ENCODE data around the gene NEAT1. TPM values are rescaled to one million over a fixed set of nuclear protein-coding genes. Genes with fewer than 3 reads are reported as not detected.

NEAT1 gene
- total RNA-seq, 1 donor from 2014 or later, result 114 TPM

DNA sequence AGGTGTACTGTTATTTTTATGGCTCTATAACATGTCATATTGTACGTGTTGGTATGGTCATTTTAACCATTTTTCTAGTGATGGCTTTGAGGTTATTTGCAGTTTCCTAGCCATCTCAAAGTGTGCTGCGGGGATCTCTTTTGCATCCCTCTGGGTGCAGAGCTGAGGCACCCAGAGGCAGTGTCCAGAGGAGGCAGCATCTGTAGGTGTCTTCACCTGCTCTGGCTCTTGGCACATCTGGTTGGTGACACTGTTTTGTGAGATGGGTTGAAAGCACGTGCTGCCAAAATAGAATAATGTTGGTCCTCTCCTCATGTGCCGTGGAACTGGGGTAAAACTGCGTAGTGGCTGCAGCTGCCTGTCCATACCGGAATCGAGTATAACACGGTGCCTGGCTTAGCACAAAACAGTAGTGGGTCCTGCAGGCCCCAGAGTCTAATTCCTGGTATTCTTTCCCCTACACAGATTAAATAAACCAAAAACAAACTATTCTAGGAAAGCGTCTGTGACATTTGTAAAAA is 12.9 kb downstream of the NEAT1 start:
- TF ChIP-seq, protein P1, sequence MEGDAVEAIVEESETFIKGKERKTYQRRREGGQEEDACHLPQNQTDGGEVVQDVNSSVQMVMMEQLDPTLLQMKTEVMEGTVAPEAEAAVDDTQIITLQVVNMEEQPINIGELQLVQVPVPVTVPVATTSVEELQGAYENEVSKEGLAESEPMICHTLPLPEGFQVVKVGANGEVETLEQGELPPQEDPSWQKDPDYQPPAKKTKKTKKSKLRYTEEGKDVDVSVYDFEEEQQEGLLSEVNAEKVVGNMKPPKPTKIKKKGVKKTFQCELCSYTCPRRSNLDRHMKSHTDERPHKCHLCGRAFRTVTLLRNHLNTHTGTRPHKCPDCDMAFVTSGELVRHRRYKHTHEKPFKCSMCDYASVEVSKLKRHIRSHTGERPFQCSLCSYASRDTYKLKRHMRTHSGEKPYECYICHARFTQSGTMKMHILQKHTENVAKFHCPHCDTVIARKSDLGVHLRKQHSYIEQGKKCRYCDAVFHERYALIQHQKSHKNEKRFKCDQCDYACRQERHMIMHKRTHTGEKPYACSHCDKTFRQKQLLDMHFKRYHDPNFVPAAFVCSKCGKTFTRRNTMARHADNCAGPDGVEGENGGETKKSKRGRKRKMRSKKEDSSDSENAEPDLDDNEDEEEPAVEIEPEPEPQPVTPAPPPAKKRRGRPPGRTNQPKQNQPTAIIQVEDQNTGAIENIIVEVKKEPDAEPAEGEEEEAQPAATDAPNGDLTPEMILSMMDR (IDR thresholded peaks at IDR 0.05; ENCODE audit: insufficient read depth, low read length, severe bottlenecking), result no peak
- Histone ChIP-seq H3K36me3 (ENCODE audit: control insufficient read depth, insufficient read depth, low read length) (peaks cover 17% of the 10 kb centered on the region), H3K4me3 (ENCODE audit: low read depth, low read length) (no peak overlapping the region), H3K27me3 (ENCODE audit: control insufficient read depth, insufficient read depth, low read length) (no peaks in the 10 kb centered on the region)
- DNase-seq (ENCODE audit: low read depth) (peak; percentile 15), FAIRE-seq (no peak)

DNA sequence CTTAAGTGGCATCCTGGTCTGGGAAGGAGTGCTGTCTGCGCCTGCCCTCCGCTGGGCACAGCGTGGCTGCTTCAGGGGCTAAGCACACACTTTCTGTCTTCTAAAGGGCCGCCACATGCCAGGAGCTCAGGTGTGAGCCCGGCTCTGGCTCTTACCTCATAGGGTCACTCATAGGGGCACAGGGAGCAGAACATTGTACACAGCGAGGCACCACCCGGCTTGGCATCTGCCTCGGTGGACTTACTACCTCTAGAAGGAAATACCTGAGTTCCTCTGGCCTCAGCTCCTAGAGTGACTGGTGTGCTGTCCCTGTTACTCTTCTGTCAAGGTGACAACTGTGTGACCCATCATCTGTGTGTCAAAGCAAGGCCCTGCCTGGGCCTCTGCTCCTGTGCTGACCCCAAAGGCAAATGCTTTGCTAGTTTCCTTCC is 13.4 kb downstream of the NEAT1 start:
- Histone ChIP-seq H3K36me3 (ENCODE audit: control insufficient read depth, insufficient read depth, low read length) (peaks cover 17% of the 10 kb centered on the region), H3K4me3 (ENCODE audit: low read depth, low read length) (no peak overlapping the region), H3K27me3 (ENCODE audit: control insufficient read depth, insufficient read depth, low read length) (no peaks in the 10 kb centered on the region)
- FAIRE-seq, result no peak
- TF ChIP-seq, protein P1 (IDR thresholded peaks at IDR 0.05; ENCODE audit: insufficient read depth, low read length, severe bottlenecking), result no peak
- no peak for DNase-seq (ENCODE audit: low read depth)

DNA sequence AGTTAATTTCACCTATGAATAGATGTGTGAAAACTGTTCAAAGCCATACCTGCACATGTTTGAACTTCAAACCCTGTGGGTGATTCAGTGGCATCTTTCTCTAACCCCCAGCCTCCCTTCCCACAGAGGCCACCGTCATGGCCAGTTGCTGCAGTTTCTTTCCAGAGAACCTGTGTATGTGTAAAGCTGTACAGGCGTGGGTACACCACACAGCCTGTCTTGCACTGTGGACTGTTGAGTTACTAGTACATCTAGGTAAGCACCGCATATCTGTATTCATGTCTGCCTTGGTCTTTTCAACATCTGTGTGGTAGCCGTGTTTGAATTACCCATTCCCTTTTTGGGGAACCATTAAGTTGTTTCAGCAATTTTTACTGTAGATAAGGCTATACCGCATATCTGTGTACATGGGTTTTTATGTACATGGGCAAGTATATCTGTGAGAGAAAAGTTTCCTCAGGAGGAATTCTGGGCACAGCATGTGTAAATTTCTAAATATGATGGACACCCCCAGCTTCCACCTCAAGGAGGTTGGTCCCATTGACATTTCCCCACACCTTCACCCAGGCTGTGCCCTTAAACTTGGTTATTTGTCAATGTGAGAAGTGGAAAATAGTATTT is 13.9 kb downstream of the NEAT1 start:
- Histone ChIP-seq H3K4me3 (ENCODE audit: low read depth, low read length) (no peak overlapping the region), H3K36me3 (ENCODE audit: control insufficient read depth, insufficient read depth, low read length) (peaks cover 18% of the 10 kb centered on the region), H3K27me3 (ENCODE audit: control insufficient read depth, insufficient read depth, low read length) (no peaks in the 10 kb centered on the region)
- TF ChIP-seq, protein P1 (IDR thresholded peaks at IDR 0.05; ENCODE audit: insufficient read depth, low read length, severe bottlenecking), result no peak
- FAIRE-seq (no peak), DNase-seq (ENCODE audit: low read depth) (peak; percentile 34)

DNA sequence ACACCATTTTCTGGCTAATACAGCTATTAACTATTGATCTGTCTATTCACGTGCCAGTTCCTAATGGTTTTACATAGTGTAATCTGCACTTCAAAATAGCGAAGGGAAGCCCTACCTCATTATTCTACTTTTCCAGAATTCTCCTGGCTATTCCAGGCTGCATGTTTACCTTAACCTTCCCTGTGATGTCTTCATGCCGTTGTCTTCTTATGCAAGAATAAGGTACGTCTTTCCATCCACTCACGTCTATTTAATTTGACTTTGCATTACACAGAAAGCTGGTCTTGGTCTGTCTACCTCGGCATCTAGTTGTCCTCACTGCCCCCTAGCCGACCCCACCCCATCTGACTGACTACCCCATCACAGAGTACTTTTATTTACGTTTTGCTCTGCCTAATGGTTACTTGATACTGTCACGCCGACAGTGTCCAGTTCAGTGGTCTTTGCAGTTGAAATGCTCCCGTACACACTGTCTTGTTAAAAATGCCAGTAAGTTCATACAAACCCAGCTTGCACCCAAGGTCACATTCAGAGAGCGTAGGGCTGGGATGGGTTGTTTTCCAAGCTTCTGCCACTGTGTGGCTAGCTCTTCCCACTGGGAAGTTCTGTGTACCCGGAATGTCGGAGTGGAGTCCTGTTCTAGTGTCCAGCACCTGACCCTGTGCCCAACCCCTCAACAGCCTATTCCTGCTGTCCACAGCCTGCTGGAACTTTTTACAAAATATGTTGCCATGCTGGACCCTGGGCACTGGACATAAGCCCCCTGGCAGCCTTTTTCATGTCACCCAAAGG is 15.0 kb downstream of the NEAT1 start:
- no peak for FAIRE-seq
- Histone ChIP-seq H3K27me3 (ENCODE audit: control insufficient read depth, insufficient read depth, low read length) (no peaks in the 10 kb centered on the region), H3K4me3 (ENCODE audit: low read depth, low read length) (no peak overlapping the region), H3K36me3 (ENCODE audit: control insufficient read depth, insufficient read depth, low read length) (peaks cover 24% of the 10 kb centered on the region)
- TF ChIP-seq, protein P1 (IDR thresholded peaks at IDR 0.05; ENCODE audit: insufficient read depth, low read length, severe bottlenecking), result no peak
- peak; percentile 23 for DNase-seq (ENCODE audit: low read depth)

DNA sequence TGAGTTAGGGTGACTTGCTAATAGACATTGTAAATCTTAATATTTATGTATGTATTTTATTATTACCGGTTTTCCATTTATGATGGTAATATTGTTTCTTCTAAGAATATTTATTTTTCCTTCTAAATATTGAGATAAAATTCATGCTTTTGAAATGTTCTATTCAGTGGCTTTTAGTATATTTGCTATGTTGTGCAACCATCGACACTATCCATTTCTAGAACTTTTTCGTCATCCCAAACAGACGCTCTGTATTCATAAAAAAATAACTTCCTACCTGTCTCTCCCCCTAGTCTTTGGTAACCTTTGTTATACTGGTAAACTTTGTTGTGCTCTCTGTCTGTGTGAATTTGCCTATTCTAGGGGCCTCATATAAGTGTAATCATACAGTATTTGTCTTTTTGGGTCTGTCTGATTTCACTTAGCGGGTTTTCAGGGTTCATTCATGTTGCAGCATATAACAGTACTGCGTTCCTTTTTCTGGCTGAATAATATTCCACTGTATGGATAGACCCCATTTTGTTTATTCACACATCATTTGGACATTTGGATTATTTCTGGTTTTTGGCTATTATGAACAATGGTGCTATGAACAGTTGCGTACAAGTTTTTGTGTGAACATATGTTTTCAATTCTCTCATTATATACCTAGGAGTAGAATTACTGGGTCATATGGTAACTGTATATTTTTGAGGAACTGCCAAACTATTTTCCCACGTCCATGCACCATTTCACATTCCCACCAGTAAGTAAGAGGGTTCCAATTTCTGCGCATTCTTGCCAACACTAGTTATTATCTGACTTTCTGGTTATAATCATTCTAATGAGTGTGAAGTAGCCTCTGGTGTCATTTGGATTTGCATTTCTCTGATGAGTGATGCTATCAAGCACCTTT is 15.9 kb downstream of the NEAT1 start:
- peaks cover 29% of the 10 kb centered on the region for H3K36me3 ChIP-seq (ENCODE audit: control insufficient read depth, insufficient read depth, low read length)
- H3K27me3 ChIP-seq (ENCODE audit: control insufficient read depth, insufficient read depth, low read length), result no peaks in the 10 kb centered on the region
- TF ChIP-seq, protein P1 (IDR thresholded peaks at IDR 0.05; ENCODE audit: insufficient read depth, low read length, severe bottlenecking), result no peak
- DNase-seq (ENCODE audit: low read depth), result peak; percentile 22
- no peak for FAIRE-seq
- no peak overlapping the region for H3K4me3 ChIP-seq (ENCODE audit: low read depth, low read length)

All from bronchial epithelial cell (primary cell).